Fibroblast of lung (primary cell): ENCODE results near the gene GLDN. TPM values are rescaled to one million over a fixed set of nuclear protein-coding genes. Genes with fewer than 3 reads are reported as not detected.
A peak's percentile ranks its signal among the peaks of the same experiment; 100 is the strongest.

Experiments
- DNase-seq, 2 donors: peaks; one replicate each; pipeline versions ENCODE4 v3.0.0 to v3.0.0-alpha.2; 2010; ENCODE audit warnings: low read depth in 2 of 2
- H2AFZ ChIP-seq: 2 replicates; pipeline ENCODE4 v1.5.1; 2012; ENCODE audit warnings: low read length, control low read depth, inconsistent platforms
- H3K27ac ChIP-seq: 2 replicates; pipeline ENCODE4 v1.5.1; 2011; ENCODE audit warnings: low read length, control low read depth; ENCODE audit not compliant: insufficient read depth
- H3K27me3 ChIP-seq: 2 replicates; pipeline ENCODE4 v1.5.1; 2011; ENCODE audit warnings: mild to moderate bottlenecking, low read length; ENCODE audit not compliant: control insufficient read depth, insufficient read depth
- H3K36me3 ChIP-seq: 2 replicates; pipeline ENCODE4 v1.5.1; 2011; ENCODE audit warnings: low read length; ENCODE audit not compliant: control insufficient read depth, insufficient read depth
- H3K4me1 ChIP-seq: 2 replicates; pipeline ENCODE4 v1.5.1; 2011; ENCODE audit warnings: low read length; ENCODE audit not compliant: control insufficient read depth, insufficient read depth; ENCODE audit errors: extremely low read depth
- H3K4me2 ChIP-seq: 2 replicates; pipeline ENCODE4 v1.5.1; 2011; ENCODE audit warnings: low read length, control low read depth; ENCODE audit not compliant: insufficient read depth; ENCODE audit errors: extremely low read depth
- H3K4me3 ChIP-seq, 4 experiments: fragments of 200-600 bp in 1 of 4; sonication (generic) in 1 of 4; replicated peaks in 1 of 4; 2 replicates each; pipeline ENCODE4 v1.5.1; 2011 to 2016; ENCODE audit warnings: low read length in 4 of 4, low read depth in 3 of 4, mild to moderate bottlenecking in 3 of 4, control low read depth in 2 of 4, inconsistent platforms in 1 of 4, mixed read lengths in 1 of 4; ENCODE audit not compliant: insufficient read depth in 1 of 4; ENCODE audit errors: control extremely low read depth in 1 of 4
- H3K79me2 ChIP-seq: 2 replicates; pipeline ENCODE4 v1.5.1; 2012; ENCODE audit warnings: mild to moderate bottlenecking, low read length, inconsistent platforms; ENCODE audit not compliant: control insufficient read depth, insufficient read depth
- H3K9ac ChIP-seq: 2 replicates; pipeline ENCODE4 v1.5.1; 2011; ENCODE audit warnings: mild to moderate bottlenecking, low read length, control low read depth; ENCODE audit not compliant: insufficient read depth
- H3K9me3 ChIP-seq: 2 replicates; pipeline ENCODE4 v1.5.1; 2012; ENCODE audit warnings: low read depth, low read length; ENCODE audit not compliant: control insufficient read depth, insufficient read depth
- H4K20me1 ChIP-seq: 2 replicates; pipeline ENCODE4 v1.5.1; 2011; ENCODE audit warnings: low read length; ENCODE audit not compliant: control insufficient read depth, insufficient read depth; ENCODE audit errors: extremely low read depth
- CTCF ChIP-seq, 2 donors: IDR thresholded peaks in 1 of 2; conservative IDR thresholded peaks in 1 of 2; 1 replicate in 1 of 2; 2 replicates in 1 of 2; pipeline ENCODE4 v1.5.1; 2011 to 2012; ENCODE audit warnings: low read length in 2 of 2, control low read depth in 1 of 2, inconsistent platforms in 1 of 2, low read depth in 1 of 2, mild to moderate bottlenecking in 1 of 2
- EZH2 ChIP-seq: IDR thresholded peaks from 2 replicates; pipeline ENCODE4 v1.5.1; 2012; ENCODE audit warnings: low read length, control low read depth, mild to moderate bottlenecking; ENCODE audit errors: missing control alignments
- polyA plus RNA-seq, 2 donors: library from polyadenylated mRNA; depleted of rRNA in 1 of 2; stranded (reverse) in 1 of 2; unstranded in 1 of 2; fragments of >200 nt; gene quantifications; 2 replicates each; pipeline ENCODE4 v1.2.1, GENCODE V29; 2011 to 2012; ENCODE audit warnings: missing spikeins in 1 of 2
- total RNA-seq: library from RNA; depleted of rRNA; stranded (reverse); fragments of >200 nt; gene quantifications from 2 replicates; pipeline ENCODE4 v1.2.1, GENCODE V29; 2014

Gene GLDN
- total and polyA plus RNA-seq, 2 donors (not counting 1 experiment from before 2014, with no cell fraction given), result 1.8 to 50.7 TPM

GRCh38 chr15:51334011-51334451 lies 7.4 kb upstream of the GLDN start:
- Histone ChIP-seq H3K4me1 (no peaks in the 10 kb centered on the region), H3K9me3 (no peaks in the 10 kb centered on the region), H3K79me2 (no peaks in the 10 kb centered on the region), H3K9ac (no peak overlapping the region), H3K27me3 (peaks cover 3% of the 10 kb centered on the region), H3K36me3 (no peaks in the 10 kb centered on the region), H3K27ac (no peak overlapping the region), H4K20me1 (no peaks in the 10 kb centered on the region), H3K4me3 (no peak overlapping the region), H3K4me2 (no peak overlapping the region), H2AFZ (no peak overlapping the region)
- DNase-seq, result peak in 1 of 2 donors; percentile 30
- TF ChIP-seq EZH2 (no peak), CTCF (conservative IDR thresholded peaks at IDR 0.05 in 1 of 2, IDR thresholded peaks at IDR 0.05 in 1 of 2; ENCODE audit: low read depth in 1 of 2, low read length in 2 of 2) (no peak)

- Histone ChIP-seq H3K9ac (no peak overlapping the region), H2AFZ (no peak overlapping the region)
- TF ChIP-seq EZH2 (no peak), CTCF (conservative IDR thresholded peaks at IDR 0.05 in 1 of 2, IDR thresholded peaks at IDR 0.05 in 1 of 2; ENCODE audit: low read depth in 1 of 2, low read length in 2 of 2) (no peak)
Observed at GRCh38 chr15:51335087-51335486, 6.4 kb upstream of the GLDN start.

GRCh38 chr15:51335538-51336410 lies 5.7 kb upstream of the GLDN start:
- Histone ChIP-seq H3K79me2 (no peaks in the 10 kb centered on the region), H3K27me3 (peaks cover 3% of the 10 kb centered on the region), H2AFZ (no peak overlapping the region), H3K9me3 (no peaks in the 10 kb centered on the region), H4K20me1 (no peaks in the 10 kb centered on the region), H3K4me2 (no peak overlapping the region), H3K36me3 (no peaks in the 10 kb centered on the region), H3K4me1 (no peaks in the 10 kb centered on the region), H3K27ac (no peak overlapping the region), H3K4me3 (no peak overlapping the region), H3K9ac (no peak overlapping the region)
- TF ChIP-seq CTCF (conservative IDR thresholded peaks at IDR 0.05 in 1 of 2, IDR thresholded peaks at IDR 0.05 in 1 of 2; ENCODE audit: low read depth in 1 of 2, low read length in 2 of 2), result no peak
- no peak for TF ChIP-seq EZH2
- DNase-seq, result peak in 1 of 2 donors; percentile 39

More at GRCh38 chr15:51335087-51335486, 6.4 kb upstream of the GLDN start:
- no peak overlapping the region for H3K27ac ChIP-seq
- DNase-seq, result no peak
- peaks cover 3% of the 10 kb centered on the region for H3K27me3 ChIP-seq
- H3K4me1 ChIP-seq, result no peaks in the 10 kb centered on the region
- H3K4me2 ChIP-seq, result no peak overlapping the region
- no peaks in the 10 kb centered on the region for H3K36me3 ChIP-seq
- H4K20me1 ChIP-seq, result no peaks in the 10 kb centered on the region
- H3K79me2 ChIP-seq, result no peaks in the 10 kb centered on the region
- H3K9me3 ChIP-seq, result no peaks in the 10 kb centered on the region
- no peak overlapping the region for H3K4me3 ChIP-seq
